ENCODE data around the gene KCND2.

Gene KCND2

DNA sequence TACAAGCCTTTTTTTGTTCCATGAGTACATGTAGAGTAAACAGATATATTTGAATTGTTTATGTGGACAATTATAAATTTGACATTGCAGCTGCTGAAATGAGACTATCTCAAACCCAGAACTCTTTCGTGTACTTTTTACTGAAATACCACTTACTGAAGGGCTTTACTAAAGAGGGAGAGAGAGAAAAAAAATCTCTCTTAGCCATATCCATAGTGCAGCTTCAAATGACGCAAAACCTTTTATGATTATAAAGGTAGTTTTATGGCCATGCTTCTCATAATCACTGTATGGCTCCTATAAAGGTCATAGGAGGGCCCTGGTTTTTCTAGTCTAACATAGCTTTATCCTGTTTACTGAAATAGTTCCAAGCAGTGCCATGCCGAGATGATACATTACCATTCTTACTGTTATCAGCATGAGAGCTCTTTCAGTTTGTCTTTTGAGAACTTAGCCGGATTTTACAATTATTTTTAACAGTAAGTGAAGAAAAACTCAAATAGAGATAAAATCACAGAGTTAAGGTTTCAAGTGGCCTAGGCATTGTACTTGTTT lies 35.1 kb downstream of the KCND2 start:
- DNase-seq (ENCODE audit: low read depth in 1 of 2, low spot score in 1 of 2), result no peak

DNA sequence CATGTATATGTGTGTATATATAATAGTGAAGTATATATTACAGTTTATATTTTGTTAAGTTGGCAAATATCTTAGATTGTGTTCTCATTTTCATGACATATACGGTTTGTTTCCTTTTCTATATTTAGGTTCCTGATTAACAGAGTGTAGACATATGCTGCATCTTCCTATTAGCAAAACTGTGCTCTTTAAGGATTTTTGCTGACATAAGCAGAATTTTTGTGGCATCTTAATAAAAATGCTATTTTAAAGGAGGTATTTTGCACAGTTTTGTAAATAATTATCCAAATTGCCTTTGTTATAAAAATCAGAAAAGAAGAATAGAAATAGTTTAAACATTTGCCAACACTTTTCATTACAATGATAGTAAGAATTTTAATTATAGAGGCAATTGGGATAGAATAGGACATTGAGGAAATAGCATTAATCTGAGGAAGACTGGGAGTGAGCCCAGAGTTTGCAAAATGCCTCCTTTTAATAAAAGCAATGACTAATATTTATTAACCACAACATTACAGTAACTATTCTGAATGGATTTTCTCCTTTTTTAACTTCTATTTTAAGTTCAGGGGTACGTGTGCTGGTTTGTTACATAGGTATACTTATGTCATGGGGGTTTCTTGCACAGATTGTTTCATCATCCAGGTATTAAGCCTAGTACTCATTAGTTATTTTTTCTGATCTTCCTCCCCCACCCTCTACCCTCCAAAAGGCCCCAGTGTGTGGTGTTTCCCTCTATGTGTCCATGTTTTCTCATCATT lies 38.2 kb downstream of the KCND2 start:
- no peak for DNase-seq (ENCODE audit: low read depth in 1 of 2, low spot score in 1 of 2)

DNA sequence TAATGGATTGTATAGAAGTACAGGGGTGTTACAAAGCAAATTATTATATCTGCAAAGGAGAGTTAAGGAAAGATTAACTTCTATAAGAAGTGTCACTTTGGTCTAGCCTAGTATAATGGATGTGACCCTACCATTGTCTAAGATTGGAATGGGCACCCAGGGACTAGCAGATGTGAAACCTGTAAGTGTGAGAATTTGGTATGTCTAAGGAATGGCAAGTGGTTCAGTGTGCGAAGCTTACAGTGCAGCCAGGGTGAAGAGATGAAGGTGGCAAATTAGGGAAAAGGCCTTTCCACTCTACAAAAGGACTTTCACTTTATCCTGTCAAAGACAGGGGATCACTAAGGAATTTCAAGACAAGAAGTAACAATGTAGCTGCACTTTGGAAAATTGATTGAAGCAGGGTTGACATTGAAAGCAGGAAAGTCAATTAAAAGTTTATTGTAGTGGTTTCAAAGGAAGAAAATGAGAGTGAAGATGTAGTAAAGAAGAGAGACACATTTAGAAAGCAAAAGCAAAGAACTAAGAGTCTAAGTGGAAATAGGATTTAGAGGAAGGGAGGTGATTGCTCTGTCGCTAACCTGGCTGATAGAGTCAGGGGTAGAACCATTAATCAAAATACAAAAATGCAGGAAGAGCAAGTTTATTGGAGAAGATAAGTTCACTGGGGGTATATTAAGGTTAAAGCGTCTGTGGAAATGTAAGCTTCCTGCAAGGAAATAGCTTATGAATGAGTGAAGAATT lies 47.4 kb downstream of the KCND2 start:
- no peak for DNase-seq (ENCODE audit: low read depth in 1 of 2, low spot score in 1 of 2)

DNA sequence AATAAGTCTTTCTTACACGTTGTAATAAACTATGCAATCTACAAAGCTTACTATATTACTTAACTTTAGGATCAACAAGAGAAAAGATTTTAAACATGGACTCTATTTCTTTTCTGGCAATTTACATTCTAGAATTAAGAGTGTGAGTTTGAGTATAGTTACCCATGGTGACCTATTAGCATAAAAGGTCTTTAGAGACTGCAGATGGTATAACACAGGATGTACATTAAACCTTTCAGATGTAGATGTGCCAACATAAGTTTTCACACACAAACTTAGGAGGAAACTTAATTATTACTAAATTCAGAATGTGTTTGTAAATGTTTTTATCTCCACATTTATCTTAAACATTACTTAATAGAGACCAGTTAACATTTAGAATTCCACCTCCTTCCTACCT lies 54.1 kb downstream of the KCND2 start:
- no peak for DNase-seq (ENCODE audit: low read depth in 1 of 2, low spot score in 1 of 2)

DNA sequence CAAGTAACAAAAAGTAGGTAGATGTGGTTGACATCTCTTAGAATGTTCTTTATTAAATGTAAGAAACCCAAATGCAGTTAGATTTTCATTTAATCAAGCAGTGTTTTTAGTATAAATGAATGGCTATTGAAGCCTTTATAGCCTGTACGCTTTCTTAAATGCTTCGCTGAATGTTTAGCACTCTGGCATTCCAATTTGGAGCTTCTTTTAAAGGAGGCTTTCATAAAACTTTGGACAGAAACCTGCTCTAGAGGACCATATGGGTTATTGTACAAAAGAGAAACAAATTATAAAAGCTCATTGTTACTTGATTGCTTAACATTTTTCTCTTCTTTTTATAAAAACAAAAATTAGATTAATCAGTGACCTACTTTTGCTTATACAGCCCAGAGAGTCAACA lies 59.5 kb downstream of the KCND2 start:
- DNase-seq (ENCODE audit: low read depth in 1 of 2, low spot score in 1 of 2), result no peak

DNA sequence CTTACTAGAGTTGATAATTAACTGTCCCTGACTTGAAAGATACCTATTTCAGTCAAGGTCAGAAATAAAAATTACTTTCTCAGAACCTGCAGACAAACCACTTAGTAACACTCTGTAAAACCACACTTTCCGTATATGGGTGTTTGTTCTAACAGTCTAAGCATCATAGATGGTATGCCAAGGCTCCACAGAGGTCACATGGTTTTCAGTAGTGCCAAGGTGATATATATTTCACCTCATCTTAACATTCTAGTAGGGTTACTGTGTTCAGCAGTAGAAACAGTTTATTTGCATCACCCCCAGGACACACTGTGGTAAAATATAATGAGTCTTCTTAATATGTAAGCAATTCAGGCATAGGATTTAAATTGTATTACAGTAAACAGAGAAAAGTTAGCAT lies 61.5 kb downstream of the KCND2 start:
- no peak for DNase-seq (ENCODE audit: low read depth in 1 of 2, low spot score in 1 of 2)

DNA sequence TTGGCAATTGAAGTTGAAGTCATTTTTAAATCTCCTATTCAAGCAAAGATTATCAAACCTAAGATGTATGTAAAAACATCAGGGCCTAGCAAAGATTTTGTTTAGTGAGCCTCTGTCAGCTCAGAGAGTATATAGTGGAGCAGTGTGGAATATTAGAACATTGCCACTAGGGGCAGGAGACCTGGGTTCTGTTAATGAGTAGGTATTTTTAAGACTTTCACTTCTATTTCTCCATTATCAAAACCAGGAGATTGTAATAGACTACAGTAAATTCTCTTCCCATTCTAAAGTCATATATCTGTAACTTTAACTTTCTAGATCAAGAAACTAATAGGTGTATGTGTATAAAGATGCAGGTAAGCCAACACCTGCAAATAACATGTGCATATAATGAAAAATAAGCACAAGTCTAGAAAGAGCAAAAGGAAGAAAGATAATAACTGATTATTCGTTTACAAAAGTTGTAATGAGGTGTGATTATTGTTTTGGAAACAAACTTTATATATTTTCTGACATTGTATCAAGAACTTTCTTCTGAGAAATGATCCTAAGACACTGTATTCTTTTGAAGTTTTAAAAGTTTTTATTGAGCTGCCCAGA lies 64.4 kb downstream of the KCND2 start:
- no peak for DNase-seq (ENCODE audit: low read depth in 1 of 2, low spot score in 1 of 2)

DNA sequence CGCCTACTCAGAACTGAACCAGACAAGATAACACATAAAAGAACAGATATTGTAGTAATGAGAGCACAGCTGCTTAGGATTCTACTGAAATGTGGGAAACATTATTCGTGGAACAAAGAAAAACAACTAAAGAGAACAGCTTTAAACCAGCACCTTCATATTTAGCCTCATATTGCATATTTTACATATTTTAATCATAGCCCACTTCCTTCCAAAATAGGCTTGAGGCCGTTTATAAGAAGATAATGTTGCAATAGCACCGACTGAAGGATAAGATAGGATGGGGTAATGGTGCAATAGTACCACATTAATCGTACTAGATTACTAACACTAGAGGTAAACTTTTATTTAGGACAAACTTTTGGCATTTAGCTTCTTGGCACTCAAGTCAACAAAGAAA lies 71.3 kb downstream of the KCND2 start:
- DNase-seq (ENCODE audit: low read depth in 1 of 2, low spot score in 1 of 2), result no peak

DNA sequence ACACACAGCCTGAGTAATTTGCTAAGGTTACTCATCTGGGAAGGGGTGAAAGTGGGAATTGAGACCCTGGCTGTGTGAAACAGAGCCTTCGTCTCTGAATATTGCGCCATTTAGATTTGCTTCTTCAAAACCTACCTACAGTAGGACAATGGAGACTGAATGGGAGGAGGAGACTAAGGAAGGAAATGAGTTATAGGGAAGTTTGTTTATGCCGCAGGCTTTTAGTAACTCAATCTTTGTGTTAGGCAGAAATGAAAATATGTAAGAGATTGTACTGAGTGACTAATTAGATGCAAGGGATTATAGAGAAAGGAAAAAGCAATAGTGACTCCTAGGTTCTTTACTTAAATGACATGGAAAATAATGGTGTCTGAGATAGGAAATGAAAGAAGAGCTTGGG lies 80.2 kb downstream of the KCND2 start:
- DNase-seq (ENCODE audit: low read depth in 1 of 2, low spot score in 1 of 2), result no peak

DNA sequence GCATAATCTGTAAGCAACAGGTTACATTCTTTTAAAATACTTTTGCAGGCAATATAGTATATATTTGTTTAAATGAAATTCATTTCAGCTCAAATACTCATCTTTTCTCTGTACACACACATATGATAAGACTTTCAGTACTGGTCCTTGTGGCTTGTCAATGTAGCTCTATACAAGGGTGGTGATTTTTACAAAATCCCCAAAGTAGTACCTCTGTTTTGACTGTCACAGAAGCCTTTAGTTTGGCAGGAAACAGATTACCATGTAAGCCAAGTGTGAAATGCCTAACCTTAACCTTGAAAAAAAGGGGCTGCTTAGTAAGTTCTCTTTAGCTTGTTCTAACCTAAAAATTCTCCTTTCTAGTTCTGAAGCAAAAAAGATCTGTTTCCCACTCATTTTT lies 87.9 kb downstream of the KCND2 start:
- no peak for DNase-seq (ENCODE audit: low read depth in 1 of 2, low spot score in 1 of 2)

DNA sequence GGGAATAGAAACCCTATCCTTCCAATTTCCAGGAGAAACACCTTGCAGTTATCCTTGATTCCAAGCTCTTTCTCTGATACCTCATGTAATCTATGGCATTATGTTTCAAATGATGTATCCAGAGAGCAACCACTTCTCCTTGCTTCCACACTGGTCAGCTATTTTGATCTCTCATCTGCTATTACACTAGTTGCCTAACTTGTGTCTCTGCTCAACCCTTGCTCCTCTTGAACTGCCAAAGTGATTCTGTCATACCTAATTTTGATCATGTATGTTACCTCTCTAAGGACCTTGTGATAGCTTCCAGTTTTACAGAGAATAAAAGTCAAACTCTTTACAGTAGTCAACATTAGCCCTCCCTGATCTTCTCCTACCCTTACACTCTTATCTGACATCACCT lies 90.4 kb downstream of the KCND2 start:
- DNase-seq (ENCODE audit: low read depth in 1 of 2, low spot score in 1 of 2), result no peak

DNA sequence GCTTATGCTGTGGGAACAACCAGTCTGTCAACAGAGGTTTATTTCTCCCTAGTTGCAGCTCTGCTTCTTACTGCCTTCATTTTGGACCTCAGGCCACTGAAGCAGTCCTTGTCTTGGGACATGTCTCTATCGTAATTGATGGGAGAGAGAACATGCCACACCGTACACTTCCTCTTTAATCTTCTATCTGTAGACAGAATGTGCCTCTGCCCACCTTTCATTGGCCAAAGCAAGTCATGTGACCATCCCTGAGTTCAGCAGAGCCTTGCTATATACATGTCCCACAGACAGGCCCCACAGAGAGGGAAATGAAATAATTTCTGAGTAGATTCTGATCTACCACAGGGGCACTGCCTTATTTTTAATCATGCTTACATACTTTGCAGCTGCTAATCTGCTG lies 98.0 kb downstream of the KCND2 start:
- DNase-seq (ENCODE audit: low read depth in 1 of 2, low spot score in 1 of 2), result no peak

DNA sequence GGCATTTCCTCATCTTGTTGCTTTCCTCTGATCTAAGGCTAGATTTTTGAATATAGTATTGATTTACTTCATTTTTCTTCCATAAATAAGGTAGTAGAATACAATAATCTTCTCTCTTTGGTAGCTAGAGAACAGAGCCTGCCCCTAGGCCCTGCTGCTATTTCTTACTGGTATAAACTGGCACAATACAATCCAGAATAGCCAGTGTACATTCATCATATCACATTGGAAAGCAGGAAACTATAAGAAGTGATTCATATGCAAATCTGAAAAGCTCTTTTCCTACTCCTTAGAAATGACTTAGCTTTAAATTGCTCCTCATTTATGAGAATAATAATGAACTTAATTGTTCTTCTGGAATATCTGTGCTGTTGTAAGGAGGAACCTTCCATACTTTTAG lies 100.2 kb downstream of the KCND2 start:
- no peak for DNase-seq (ENCODE audit: low read depth in 1 of 2, low spot score in 1 of 2)

DNA sequence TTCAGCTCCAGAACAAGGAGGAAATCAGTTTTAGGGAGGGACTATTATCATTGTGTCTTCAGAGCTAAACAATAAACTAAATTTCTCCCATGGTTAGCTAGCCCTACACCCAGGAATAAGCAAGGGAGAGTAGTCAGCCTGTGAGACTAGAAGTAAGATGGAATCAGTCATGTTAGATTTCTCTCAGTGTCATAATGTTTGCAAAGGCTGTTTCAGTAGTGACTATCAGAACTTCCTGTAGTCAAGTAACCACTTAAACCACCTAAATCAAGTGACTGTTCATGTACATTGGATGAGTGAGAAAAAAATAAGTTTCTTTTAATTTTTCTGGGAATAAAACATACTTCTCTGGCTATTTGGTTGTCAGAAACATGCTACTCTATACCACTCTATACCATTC lies 121.6 kb downstream of the KCND2 start:
- DNase-seq (ENCODE audit: low read depth in 1 of 2, low spot score in 1 of 2), result no peak

DNA sequence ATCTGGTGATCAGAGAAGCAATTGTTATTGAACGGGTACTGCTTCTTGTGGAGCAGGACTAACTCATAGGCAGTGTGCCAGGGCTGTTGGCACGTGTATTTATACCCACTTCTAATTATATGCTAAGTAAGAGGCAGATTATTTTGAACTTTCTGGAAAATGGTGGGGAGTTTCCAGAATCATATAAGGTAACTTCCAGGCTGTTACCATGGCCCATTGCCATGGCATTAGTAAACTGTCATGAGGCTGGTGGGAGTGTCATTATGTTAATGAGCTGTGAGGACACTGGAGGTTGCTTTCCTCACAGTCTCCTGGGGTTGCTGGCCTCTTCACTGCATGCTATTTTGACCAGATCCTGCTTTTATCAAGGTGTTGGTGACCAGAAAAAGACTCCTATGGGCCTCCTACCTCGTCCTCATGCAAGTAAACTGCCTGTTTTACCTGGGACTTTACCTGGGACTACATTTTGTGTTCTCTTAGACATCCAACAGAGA lies 122.6 kb downstream of the KCND2 start:
- DNase-seq (ENCODE audit: low read depth in 1 of 2, low spot score in 1 of 2), result no peak

DNA sequence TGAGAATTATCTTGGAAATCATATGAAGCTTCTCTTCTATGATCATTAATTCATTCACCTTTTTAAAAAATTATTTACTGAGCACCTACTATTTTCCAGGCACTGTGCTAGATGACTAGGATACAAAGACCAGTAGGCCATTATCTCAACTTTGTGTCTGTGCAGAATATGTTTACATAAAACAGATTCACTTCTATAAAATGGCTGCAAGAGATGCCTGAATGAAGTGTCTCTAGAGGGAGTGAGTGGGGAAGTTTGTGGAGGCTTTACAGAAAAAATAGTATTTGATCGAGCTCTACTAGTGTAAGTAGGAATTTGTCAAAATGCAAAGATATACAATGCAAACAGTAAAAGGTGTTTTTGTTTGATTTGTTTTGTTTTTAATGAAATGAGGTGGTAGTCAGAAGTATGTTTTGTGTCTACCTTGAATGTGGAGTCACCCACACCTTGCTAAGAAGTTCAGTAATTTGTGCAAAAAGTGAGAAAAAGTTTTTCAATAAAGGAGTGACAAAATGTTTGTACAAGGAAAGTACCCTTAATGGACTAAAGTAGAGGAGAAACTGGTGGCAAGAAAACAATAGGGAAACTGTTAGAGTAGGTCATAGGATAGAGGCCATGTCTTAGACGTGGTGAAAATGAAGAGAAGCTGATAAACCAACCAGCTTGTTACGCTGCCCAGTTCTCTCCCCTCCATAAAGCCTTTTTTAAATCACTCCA lies 125.5 kb downstream of the KCND2 start:
- DNase-seq (ENCODE audit: low read depth in 1 of 2, low spot score in 1 of 2), result no peak

DNA sequence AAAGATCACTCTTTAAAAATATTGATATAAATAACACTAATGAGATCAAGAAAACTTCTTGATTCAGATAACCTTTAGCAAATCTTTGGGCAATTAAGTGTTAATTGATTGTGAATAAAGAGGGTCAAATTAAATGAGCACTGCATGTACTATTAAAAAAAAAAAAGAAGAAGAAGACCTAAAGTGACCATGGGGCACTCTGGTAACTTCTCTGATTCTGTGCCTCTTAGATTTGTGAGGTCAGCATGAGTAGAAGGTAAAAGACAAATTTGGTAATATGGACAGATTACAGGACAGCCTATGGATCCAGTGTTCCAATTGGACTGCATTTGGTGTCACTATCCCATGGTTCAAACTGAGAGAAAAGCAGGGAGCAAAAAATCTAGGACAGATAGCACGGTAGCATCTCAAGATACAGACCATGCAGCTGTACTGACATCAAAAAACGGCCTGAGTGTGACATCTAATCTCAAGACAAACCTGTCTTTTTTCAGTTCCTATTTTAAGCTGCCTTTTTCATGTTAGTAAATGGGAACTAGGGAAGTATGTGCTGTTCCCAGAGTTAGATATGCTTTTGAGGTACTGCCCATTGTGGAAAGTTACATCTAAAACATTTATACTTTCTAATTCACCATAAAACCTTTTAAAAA lies 128.0 kb downstream of the KCND2 start:
- no peak for DNase-seq (ENCODE audit: low read depth in 1 of 2, low spot score in 1 of 2)

DNA sequence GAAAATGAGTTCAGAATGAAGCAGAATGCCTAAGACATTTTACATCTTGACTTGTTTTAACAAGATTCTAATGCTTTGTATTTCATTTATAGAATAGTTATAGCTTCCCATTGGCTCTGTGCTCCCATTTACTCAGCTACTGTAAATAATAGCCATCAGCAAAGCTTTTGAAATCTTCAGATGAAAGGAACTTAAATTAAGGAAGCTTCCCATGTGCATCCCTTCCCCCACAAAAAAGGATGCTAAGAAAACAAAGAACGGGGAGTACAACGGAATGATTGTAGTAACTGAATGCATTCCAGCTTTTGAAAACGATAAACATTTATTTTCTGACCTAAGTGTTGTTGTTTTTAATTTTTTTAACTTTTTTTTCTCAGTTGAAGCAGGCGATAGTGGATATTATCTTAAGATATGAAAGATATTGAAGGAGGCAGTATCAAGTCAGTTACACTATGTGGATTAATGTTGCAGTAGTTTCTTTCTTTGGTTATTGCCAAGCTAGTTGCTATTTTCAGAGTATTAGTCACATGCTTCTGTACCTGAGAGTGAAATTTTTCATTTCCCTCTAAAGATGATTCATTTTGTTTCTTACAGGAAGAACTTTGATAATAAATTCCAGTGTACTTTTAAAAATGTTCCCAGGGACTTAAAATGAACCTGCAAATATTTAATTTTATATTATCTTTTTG lies 129.2 kb downstream of the KCND2 start:
- DNase-seq (ENCODE audit: low read depth in 1 of 2, low spot score in 1 of 2), result no peak

DNA sequence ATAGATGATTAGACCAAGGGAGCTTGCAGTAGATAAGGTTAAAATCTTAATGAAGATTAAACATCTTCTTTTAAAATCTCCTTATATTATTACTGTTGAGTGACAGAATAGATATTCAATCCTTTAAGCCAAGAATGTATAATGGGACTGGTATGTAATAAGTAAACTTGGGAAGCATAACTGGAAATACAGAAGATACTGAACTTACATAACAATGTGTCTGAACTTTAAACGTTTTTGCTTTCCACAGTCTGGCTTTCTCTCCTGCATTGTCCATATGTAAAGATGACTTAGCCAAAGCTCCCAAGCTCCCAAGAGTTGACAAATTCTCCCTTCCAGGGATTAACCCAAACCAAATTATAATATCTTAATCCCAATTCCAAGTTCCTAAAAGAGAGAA lies 129.8 kb downstream of the KCND2 start:
- no peak for DNase-seq (ENCODE audit: low read depth in 1 of 2, low spot score in 1 of 2)

DNA sequence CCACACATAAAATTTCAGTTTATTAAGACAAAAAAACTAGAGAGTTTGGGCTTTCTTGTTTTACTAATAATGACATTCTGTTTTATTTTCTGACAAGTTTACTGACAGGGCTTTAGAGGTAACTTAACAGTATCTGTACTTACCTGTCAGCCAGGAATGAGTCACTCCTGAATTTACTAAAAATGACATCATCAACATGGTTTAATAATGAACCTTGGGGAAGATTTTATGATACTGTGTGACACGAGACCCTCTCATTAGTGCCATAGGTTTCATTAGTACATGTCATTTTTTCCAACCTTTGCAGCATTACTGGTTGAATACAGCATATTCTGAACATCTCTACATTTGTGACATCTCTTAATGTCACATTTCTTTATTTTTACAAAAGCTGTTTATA lies 131.1 kb downstream of the KCND2 start:
- DNase-seq (ENCODE audit: low read depth in 1 of 2, low spot score in 1 of 2), result no peak

All from activated CD4-positive, alpha-beta T cell treated with anti-CD3 and anti-CD28 coated beads, Interleukin-2, amount 50 U/mL, for 24 hours (primary cell).